Kidney epithelial cell (primary cell): ENCODE data around the gene FOSB. TPM values are rescaled to one million over a fixed set of nuclear protein-coding genes. Genes with fewer than 3 reads are reported as not detected.
A peak's percentile ranks its signal among the peaks of the same experiment; 100 is the strongest.

ENCODE experiments used
- DNase-seq: peaks from one replicate; pipeline ENCODE4 v3.0.0-alpha.2; 2010; ENCODE audit warnings: low read depth
- H3K27me3 ChIP-seq: 2 replicates; pipeline ENCODE4 v1.6.0; 2011; ENCODE audit warnings: low read length; ENCODE audit not compliant: control insufficient read depth, insufficient read depth
- H3K36me3 ChIP-seq: 2 replicates; pipeline ENCODE4 v1.5.1; 2011; ENCODE audit warnings: low read length; ENCODE audit not compliant: control insufficient read depth, insufficient read depth
- H3K4me3 ChIP-seq: 2 replicates; pipeline ENCODE4 v1.5.1; 2011; ENCODE audit warnings: low read depth, mild to moderate bottlenecking, control low read depth, low read length
- CTCF ChIP-seq: IDR thresholded peaks from 2 replicates; pipeline ENCODE4 v1.5.1; 2011; ENCODE audit warnings: mild to moderate bottlenecking, moderate library complexity, low read length, control low read depth, inconsistent platforms; ENCODE audit not compliant: insufficient read depth, poor library complexity, severe bottlenecking
- total RNA-seq: library from RNA; depleted of rRNA; stranded (reverse); fragments of >200 nt; gene quantifications from 2 replicates; pipeline ENCODE4 v1.2.3, GENCODE V29; 2015

FOSB gene
- total RNA-seq: 1.6 and 5.3 TPM in 2 replicates

- no peak for TF ChIP-seq CTCF
- Histone ChIP-seq H3K36me3 (no peaks in the 10 kb centered on the region), H3K4me3 (peak within 1 kb of the TSS; percentile 59), H3K27me3 (no peaks in the 10 kb centered on the region)
- no peak for DNase-seq
Measured at GRCh38 chr19:45467456-45468158, at the start of gene FOSB. FOSB (plus strand) TSS chr19:45467996; CDS start chr19:45468587, 591 bp downstream.

GRCh38 chr19:45418802-45419201 is 49.0 kb upstream of the FOSB start:
- Histone ChIP-seq H3K4me3 (no peak overlapping the region), H3K27me3 (no peaks in the 10 kb centered on the region), H3K36me3 (no peaks in the 10 kb centered on the region)
- TF ChIP-seq CTCF: no peak
- DNase-seq: no peak

GRCh38 chr19:45419396-45419795 is 48.4 kb upstream of the FOSB start:
- Histone ChIP-seq H3K4me3 (no peak overlapping the region), H3K27me3 (no peaks in the 10 kb centered on the region), H3K36me3 (no peaks in the 10 kb centered on the region)
- no peak for DNase-seq
- TF ChIP-seq CTCF: no peak

- H3K4me3 ChIP-seq: no peak overlapping the region
- TF ChIP-seq CTCF: no peak
- no peaks in the 10 kb centered on the region for H3K36me3 ChIP-seq
- no peak for DNase-seq
- H3K27me3 ChIP-seq: no peaks in the 10 kb centered on the region
Measured at GRCh38 chr19:45419895-45420294, 47.9 kb upstream of the FOSB start.

- TF ChIP-seq CTCF: no peak
- no peaks in the 10 kb centered on the region for H3K27me3 ChIP-seq
- DNase-seq: no peak
- no peak overlapping the region for H3K4me3 ChIP-seq
- H3K36me3 ChIP-seq: no peaks in the 10 kb centered on the region
Measured at GRCh38 chr19:45420356-45420755, 47.4 kb upstream of the FOSB start.

GRCh38 chr19:45420871-45421270 is 46.9 kb upstream of the FOSB start:
- DNase-seq: no peak
- H3K4me3 ChIP-seq: no peak overlapping the region
- no peaks in the 10 kb centered on the region for H3K36me3 ChIP-seq
- no peaks in the 10 kb centered on the region for H3K27me3 ChIP-seq
- TF ChIP-seq CTCF: no peak
